ENCODE results near the gene MAP2K2. TPM values are rescaled to one million over a fixed set of nuclear protein-coding genes. Genes with fewer than 3 reads are reported as not detected.
"Not testable (repeated sequence)": the region's sequence is repeated elsewhere in the genome, so short reads cannot be mapped to it uniquely, and the experiment has no call there.

The MAP2K2 gene
- 370 and 376 TPM in 2 replicates for total RNA-seq (2014; rRNA removed; shearing (Covaris generic))

- DNase-seq (ENCODE audit: low spot score), result peak; percentile 95
- in situ Hi-C loops (cut with HindIII; ENCODE audit: low sequenced_read_pairs), result no loop called here
Measured at GRCh38 chr19:4123615-4124568, at the start of gene MAP2K2. TSS of gene MAP2K2 (minus strand) at chr19:4124122. CDS start at chr19:4123875, 247 bp downstream.

- DNase-seq (ENCODE audit: low spot score), result no peak
- in situ Hi-C loops (cut with HindIII; ENCODE audit: low sequenced_read_pairs), result no loop called here
Measured at GRCh38 chr19:4172861-4173473, 49.0 kb upstream of the MAP2K2 start.

GRCh38 chr19:4171676-4172075 lies 47.8 kb upstream of the MAP2K2 start:
- no peak for DNase-seq (ENCODE audit: low spot score)
- in situ Hi-C loops (cut with HindIII; ENCODE audit: low sequenced_read_pairs), result no loop called here

- in situ Hi-C loops (cut with HindIII; ENCODE audit: low sequenced_read_pairs), result no loop called here
- DNase-seq (ENCODE audit: low spot score), result no peak
Measured at GRCh38 chr19:4164262-4164661, 40.3 kb upstream of the MAP2K2 start.

GRCh38 chr19:4161415-4162077 lies 37.6 kb upstream of the MAP2K2 start:
- no peak for DNase-seq (ENCODE audit: low spot score)
- in situ Hi-C loops (cut with HindIII; ENCODE audit: low sequenced_read_pairs), result no loop called here

GRCh38 chr19:4157971-4158370 lies 34.0 kb upstream of the MAP2K2 start:
- DNase-seq (ENCODE audit: low spot score); in situ Hi-C loops (cut with HindIII; ENCODE audit: low sequenced_read_pairs): not testable (repeated sequence)

GRCh38 chr19:4157164-4157563 lies 33.2 kb upstream of the MAP2K2 start:
- no peak for DNase-seq (ENCODE audit: low spot score)
- in situ Hi-C loops (cut with HindIII; ENCODE audit: low sequenced_read_pairs), result no loop called here

- DNase-seq (ENCODE audit: low spot score), result no peak
- in situ Hi-C loops (cut with HindIII; ENCODE audit: low sequenced_read_pairs), result no loop called here
Measured at GRCh38 chr19:4154571-4155312, 30.8 kb upstream of the MAP2K2 start.

GRCh38 chr19:4152241-4152998 lies 28.5 kb upstream of the MAP2K2 start:
- in situ Hi-C loops (cut with HindIII; ENCODE audit: low sequenced_read_pairs), result no loop called here
- DNase-seq (ENCODE audit: low spot score), result no peak

DNA sequence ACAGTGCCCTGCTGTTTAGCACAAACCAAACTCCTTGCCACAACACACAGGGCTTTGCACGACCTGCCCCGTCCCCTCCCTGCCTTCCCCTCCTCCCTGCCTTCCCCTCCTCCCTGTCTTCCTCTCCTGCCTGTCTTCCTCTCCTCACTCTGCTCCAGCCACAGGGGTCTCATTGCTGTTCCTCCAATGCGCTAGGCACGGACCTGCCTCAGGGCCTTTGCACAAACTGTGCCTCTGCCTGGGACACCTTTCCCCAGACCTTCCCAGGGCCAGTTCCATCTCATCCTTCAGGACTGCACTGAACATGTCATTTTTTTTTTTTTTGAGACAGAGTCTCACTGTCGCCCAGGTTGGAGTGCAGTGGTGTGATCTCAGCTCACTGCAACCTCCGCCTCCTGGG lies 27.7 kb upstream of the MAP2K2 start:
- in situ Hi-C loops (cut with HindIII; ENCODE audit: low sequenced_read_pairs), result no loop called here
- DNase-seq (ENCODE audit: low spot score), result no peak

DNA sequence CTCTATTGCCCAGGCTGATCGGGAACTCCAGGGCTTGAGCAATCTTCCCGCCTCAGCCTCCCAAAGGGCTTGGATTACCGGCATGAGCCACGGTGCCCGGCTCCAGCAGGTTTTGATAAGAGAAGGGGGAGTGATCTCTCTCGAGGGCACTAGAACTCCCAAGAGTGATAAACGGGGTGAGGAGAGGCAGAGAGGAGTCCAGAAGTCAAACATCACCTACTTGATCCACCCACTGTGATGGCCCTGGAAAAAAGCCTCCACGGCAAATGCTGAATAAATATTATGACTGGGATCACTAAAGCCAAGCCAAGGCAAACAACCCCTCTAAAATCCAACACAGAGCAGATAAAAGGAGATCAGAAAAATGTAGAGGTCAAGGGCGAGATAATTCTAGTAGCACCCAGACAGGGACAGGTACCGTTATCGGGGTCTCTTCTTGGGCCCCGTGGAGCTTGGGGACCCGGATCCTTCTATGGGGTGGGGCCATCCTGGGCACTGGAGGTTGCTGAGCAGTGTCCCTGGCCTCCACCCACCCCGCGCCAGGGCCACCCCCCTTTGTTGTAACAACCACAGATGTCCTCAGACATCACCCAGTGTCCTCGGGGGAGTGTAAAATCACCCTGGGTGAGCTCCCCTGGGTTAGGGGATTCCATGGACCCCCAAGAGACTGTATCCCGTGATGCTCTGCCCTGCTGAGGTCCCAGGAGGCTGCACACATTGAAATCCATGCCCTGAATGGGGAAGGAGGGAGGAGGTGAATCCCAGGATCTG lies 25.8 kb upstream of the MAP2K2 start:
- no peak for DNase-seq (ENCODE audit: low spot score)
- in situ Hi-C loops (cut with HindIII; ENCODE audit: low sequenced_read_pairs), result no loop called here

DNA sequence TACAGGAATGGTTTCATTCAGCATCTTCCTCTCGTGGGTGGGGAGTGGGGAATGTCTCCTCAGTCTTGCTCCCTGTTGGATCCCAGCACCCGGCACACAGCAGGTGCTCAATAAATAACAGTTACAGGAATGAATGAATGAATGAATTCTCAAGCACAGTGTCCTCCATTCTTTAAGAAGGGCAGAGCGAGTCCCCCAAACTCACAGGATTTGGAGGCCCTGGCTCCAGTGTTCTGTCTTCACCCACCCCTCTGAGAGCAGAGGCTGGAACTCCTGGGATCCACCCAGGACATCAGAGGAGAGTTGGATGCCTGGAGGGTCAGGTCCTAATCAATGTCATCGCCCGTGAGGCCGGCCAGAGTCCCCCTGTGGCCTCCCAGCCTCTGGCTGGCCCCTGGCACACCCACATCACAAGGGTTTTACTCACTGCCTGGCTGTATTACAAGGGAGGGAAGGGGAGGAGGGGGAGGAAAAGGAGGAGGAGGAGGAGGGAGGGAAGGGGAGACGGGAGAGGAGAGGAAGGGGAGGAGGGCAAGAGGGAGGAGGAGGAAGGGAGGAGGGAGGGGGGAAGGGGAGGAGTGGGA lies 20.8 kb upstream of the MAP2K2 start:
- in situ Hi-C loops (cut with HindIII; ENCODE audit: low sequenced_read_pairs), result no loop called here

DNA sequence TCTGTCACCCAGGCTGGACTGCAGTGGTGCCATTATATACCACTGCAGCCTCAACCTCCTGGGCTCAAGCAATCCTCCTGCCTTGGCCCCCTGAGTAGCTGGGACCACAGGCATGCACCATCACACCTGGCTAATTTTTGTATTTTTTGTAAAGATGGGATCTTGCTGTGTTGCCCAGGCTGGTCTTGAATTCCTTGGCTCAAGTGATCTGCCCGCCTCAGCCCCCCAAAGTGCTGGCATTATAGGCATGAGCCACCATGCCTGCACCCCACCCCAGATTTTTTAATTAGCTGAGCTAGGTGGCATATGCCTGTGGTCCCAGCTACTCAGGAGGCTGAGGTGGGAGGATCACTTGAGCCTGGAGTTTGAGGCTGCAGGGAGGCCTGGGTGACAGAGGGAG lies 19.0 kb upstream of the MAP2K2 start:
- DNase-seq (ENCODE audit: low spot score); in situ Hi-C loops (cut with HindIII; ENCODE audit: low sequenced_read_pairs): not testable (repeated sequence)

More for the DNA sequence above, 20.8 kb upstream of the MAP2K2 start:
- no peak for DNase-seq (ENCODE audit: low spot score)

DNA sequence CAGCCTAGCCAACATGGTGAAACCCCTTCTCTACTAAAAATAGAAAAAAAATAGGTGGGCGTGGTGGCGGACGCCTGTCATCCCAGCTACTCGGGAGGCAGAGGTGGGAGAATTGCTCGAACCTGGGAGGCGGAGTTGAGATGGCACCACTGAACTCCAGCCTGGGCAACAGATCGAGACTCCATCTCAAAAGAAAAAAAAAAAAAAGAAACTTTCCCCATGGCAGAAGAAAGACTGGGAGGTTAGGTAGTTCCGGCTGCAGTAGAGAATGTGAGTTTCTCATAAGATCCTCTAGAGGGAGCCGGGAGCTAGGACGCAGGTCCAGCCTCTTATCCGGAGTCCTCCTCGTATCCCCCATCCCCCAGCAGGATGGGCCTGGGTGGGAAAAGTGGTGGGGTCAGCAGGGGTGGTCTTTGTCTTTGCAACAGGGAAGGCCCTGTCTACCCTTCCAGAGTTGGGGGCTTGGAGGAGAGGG lies 16.4 kb upstream of the MAP2K2 start:
- peak; percentile 65 for DNase-seq (ENCODE audit: low spot score)
- in situ Hi-C loops (cut with HindIII; ENCODE audit: low sequenced_read_pairs), result no loop called here

GRCh38 chr19:4139614-4140236 lies 15.8 kb upstream of the MAP2K2 start:
- peak; percentile 66 for DNase-seq (ENCODE audit: low spot score)
- in situ Hi-C loops (cut with HindIII; ENCODE audit: low sequenced_read_pairs), result loop anchor here (10.0 kb wide), 1 partner anchor 75 kb away; the partner anchor contains the start of gene ZBTB7A

DNA sequence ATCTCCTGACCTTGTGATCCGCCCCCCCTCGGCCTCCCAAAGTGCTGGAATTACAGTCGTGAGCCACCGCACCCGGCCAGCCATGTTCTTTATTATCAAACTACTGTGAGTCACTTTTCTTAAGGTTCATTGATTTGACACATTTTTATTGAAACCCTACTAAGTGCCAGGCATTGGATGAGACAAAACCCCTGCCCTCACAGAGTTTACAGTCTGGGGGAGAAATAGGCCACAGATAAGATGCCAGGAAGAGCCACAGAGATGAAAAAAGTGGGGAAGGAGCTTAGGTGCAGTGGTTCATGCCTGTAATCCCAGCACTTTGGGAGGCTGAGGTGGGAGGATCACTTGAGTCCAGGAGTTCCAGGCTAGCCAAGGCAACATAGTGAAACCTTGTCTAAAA lies 14.5 kb upstream of the MAP2K2 start:
- in situ Hi-C loops (cut with HindIII; ENCODE audit: low sequenced_read_pairs), result loop anchor here (10.0 kb wide), 1 partner anchor 74 kb away; the partner anchor contains the start of gene ZBTB7A
- DNase-seq (ENCODE audit: low spot score), result no peak

GRCh38 chr19:4136680-4137088 lies 12.8 kb upstream of the MAP2K2 start:
- in situ Hi-C loops (cut with HindIII; ENCODE audit: low sequenced_read_pairs), result loop anchor here (10.0 kb wide), 1 partner anchor 72 kb away; the partner anchor contains the start of gene ZBTB7A
- DNase-seq (ENCODE audit: low spot score), result no peak
